ENCODE measurements around the gene MEF2C. TPM values are rescaled to one million over a fixed set of nuclear protein-coding genes. Genes with fewer than 3 reads are reported as not detected.

MEF2C gene
- total and polyA plus RNA-seq, 11 donors = 15.5 to 98.5 (median 56.2) TPM

GRCh38 chr5:88677376-88677895, 205.5 kb downstream of the MEF2C start:
- Histone ChIP-seq H3K4me3 (no peak overlapping the region), H3K27ac (no peak overlapping the region), H3K4me1 (peaks cover 0 to 44% (median 27%) of the 10 kb centered on the region in 12 donors), H3K36me3 (no peaks in the 10 kb centered on the region), H3K27me3 (peaks cover 84 to 100% (median 98%) of the 10 kb centered on the region in 9 donors), H3K9me3 (no peaks in the 10 kb centered on the region)
- intact Hi-C loops (cut with DNase I) = loop anchor here in 4 of 10 donors (5.0 to 10.0 kb wide), 3 partner anchors 423 to 895 kb away; no protein-coding TSS in a partner anchor
- 6 to 11% (median 9%) methylated on average over 4 of the region's 4 CpGs for WGBS, 4 donors
- TF ChIP-seq CTCF (IDR thresholded peaks at IDR 0.05) = no peak
- TF ChIP-seq POLR2A (IDR thresholded peaks at IDR 0.05) = no peak
- ATAC-seq (no peak), DNase-seq (no peak)

GRCh38 chr5:88676637-88677375, 206.2 kb downstream of the MEF2C start:
- peaks cover 0 to 44% (median 27%) of the 10 kb centered on the region in 12 donors for H3K4me1 ChIP-seq
- no peaks in the 10 kb centered on the region for H3K9me3 ChIP-seq
- no peak for DNase-seq
- peaks cover 87 to 100% (median 98%) of the 10 kb centered on the region in 9 donors for H3K27me3 ChIP-seq
- H3K27ac ChIP-seq = no peak overlapping the region
- intact Hi-C loops (cut with DNase I) = loop anchor here in 4 of 10 donors (5.0 to 10.0 kb wide), 3 partner anchors 422 to 895 kb away; no protein-coding TSS in a partner anchor
- ATAC-seq = no peak
- 20 to 27% (median 26%) methylated on average over 8 of the region's 8 CpGs for WGBS, 4 donors
- TF ChIP-seq POLR2A (IDR thresholded peaks at IDR 0.05) = no peak
- no peak for TF ChIP-seq CTCF (IDR thresholded peaks at IDR 0.05)
- no peaks in the 10 kb centered on the region for H3K36me3 ChIP-seq
- no peak overlapping the region for H3K4me3 ChIP-seq

GRCh38 chr5:88675708-88676636, 207.0 kb downstream of the MEF2C start:
- H3K27ac ChIP-seq = peak overlapping the region in 1 of 12 donors; percentile 31
- peak overlapping the region in 11 of 12 donors; percentile 10 to 57 (median 45) for H3K4me3 ChIP-seq
- no peaks in the 10 kb centered on the region for H3K9me3 ChIP-seq
- peaks cover 83 to 100% (median 98%) of the 10 kb centered on the region in 9 donors for H3K27me3 ChIP-seq
- ATAC-seq (peak in 3 of 4 donors; percentile 24 to 36 (median 31)), DNase-seq (no peak)
- H3K4me1 ChIP-seq = peaks cover 0 to 44% (median 27%) of the 10 kb centered on the region in 12 donors
- H3K36me3 ChIP-seq = no peaks in the 10 kb centered on the region
- intact Hi-C loops (cut with DNase I) = loop anchor here in 4 of 10 donors (5.0 to 10.0 kb wide), 3 partner anchors 421 to 894 kb away; no protein-coding TSS in a partner anchor
- TF ChIP-seq CTCF (IDR thresholded peaks at IDR 0.05) (no peak), POLR2A (IDR thresholded peaks at IDR 0.05) (no peak)
- 1 to 4% (median 2%) methylated on average over 49 to 54 of the region's 54 CpGs for WGBS, 4 donors
